ENCODE results near the gene PRLHR. TPM values are rescaled to one million over a fixed set of nuclear protein-coding genes. Genes with fewer than 3 reads are reported as not detected.

PRLHR gene
- total RNA-seq, 1 experiment from 2014 or later = not detected

DNA sequence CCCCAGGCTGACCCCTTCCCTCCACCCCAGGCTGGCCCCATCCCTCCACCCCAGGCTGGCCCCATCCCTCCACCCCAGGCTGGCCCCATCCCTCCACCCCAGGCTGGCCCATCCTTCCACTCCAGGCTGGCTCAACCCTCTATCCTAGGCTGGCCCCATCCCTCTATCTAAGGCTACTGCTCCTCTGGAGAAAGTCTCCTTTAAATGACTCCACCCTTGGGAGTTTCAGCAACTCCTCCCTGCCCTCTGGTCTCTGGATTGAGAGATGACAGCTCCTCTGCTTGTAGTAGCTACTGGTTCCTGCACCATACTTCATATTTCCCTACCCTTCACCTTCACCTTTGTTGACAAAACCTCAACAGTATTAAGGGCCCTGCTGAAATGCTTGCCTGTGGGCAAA, 8.5 kb downstream of the PRLHR start:
- ATAC-seq (no peak), DNase-seq (no peak)
- intact Hi-C loops (cut with micrococcal nuclease) = no loop called here
- TF ChIP-seq, protein P1, sequence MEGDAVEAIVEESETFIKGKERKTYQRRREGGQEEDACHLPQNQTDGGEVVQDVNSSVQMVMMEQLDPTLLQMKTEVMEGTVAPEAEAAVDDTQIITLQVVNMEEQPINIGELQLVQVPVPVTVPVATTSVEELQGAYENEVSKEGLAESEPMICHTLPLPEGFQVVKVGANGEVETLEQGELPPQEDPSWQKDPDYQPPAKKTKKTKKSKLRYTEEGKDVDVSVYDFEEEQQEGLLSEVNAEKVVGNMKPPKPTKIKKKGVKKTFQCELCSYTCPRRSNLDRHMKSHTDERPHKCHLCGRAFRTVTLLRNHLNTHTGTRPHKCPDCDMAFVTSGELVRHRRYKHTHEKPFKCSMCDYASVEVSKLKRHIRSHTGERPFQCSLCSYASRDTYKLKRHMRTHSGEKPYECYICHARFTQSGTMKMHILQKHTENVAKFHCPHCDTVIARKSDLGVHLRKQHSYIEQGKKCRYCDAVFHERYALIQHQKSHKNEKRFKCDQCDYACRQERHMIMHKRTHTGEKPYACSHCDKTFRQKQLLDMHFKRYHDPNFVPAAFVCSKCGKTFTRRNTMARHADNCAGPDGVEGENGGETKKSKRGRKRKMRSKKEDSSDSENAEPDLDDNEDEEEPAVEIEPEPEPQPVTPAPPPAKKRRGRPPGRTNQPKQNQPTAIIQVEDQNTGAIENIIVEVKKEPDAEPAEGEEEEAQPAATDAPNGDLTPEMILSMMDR (conservative IDR thresholded peaks at IDR 0.05; ENCODE audit: low read depth, low read length) = no peak
- no peak for TF ChIP-seq EZH2phosphoT487 (IDR thresholded peaks at IDR 0.05; ENCODE audit: borderline replicate concordance, low read length)
- TF ChIP-seq EZH2 (IDR thresholded peaks at IDR 0.05; ENCODE audit: low read length, unreplicated experiment) = no peak
- Histone ChIP-seq H3K4me2 (ENCODE audit: low read length) (no peak overlapping the region), H3K4me3 (ENCODE audit: low read length) (no peak overlapping the region), H4K20me1 (ENCODE audit: low read length) (no peaks in the 10 kb centered on the region), H3K9me2 (replicated peaks; ENCODE audit: low read length) (no peaks in the 10 kb centered on the region), H3K9ac (ENCODE audit: low read length) (no peak overlapping the region), H3K36me3 (ENCODE audit: low read depth, low read length) (no peaks in the 10 kb centered on the region), H3K79me2 (ENCODE audit: low read length) (no peaks in the 10 kb centered on the region), H3K9me3 (ENCODE audit: low read length) (no peaks in the 10 kb centered on the region), H3F3A (ENCODE audit: low read length, unreplicated experiment) (no peaks in the 10 kb centered on the region), H2AFZ (ENCODE audit: low read length) (no peak overlapping the region), H3K4me1 (ENCODE audit: insufficient read depth, low read length) (peaks cover 8% of the 10 kb centered on the region; the same call in 1 of the 2 replicates), H3K27me3 (ENCODE audit: low read length) (0 out of 2 replicates have a peak, but pooled peaks cover 9% of the 10 kb centered on the region), H3K27ac (ENCODE audit: low read length) (no peak overlapping the region)
- no TSS peak for BruUV-seq (replicated peaks)
- ChIA-PET CTCF (no interaction called here), POLR2A (ENCODE audit: unreplicated experiment) (no interaction called here)

DNA sequence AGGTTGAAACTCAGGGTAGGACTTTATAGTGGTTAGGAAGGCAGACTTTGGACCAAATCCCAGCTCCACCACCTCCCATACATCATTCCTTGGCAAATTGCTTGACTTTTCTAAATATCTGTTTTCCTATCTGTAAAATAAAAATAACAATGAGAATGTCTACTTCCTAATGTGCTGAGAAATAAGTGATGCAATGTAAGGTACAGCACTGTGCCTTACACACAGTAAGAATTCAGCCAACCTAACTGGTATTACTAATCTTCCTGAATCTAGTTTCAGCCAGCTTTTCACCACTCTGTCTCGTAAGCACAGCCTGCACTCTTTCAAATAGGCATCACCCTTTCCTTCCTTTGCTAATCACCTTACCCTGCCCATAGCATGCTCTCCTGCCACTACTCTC, 9.7 kb downstream of the PRLHR start:
- Histone ChIP-seq H3K9me3 (ENCODE audit: low read length) (no peaks in the 10 kb centered on the region), H2AFZ (ENCODE audit: low read length) (no peak overlapping the region), H3K4me2 (ENCODE audit: low read length) (no peak overlapping the region), H3K9ac (ENCODE audit: low read length) (no peak overlapping the region), H3K4me1 (ENCODE audit: insufficient read depth, low read length) (peaks cover 8% of the 10 kb centered on the region; the same call in 1 of the 2 replicates), H3K4me3 (ENCODE audit: low read length) (no peak overlapping the region), H3K27ac (ENCODE audit: low read length) (no peak overlapping the region), H3K36me3 (ENCODE audit: low read depth, low read length) (no peaks in the 10 kb centered on the region), H3K9me2 (replicated peaks; ENCODE audit: low read length) (no peaks in the 10 kb centered on the region), H3F3A (ENCODE audit: low read length, unreplicated experiment) (no peaks in the 10 kb centered on the region), H3K79me2 (ENCODE audit: low read length) (no peaks in the 10 kb centered on the region), H3K27me3 (ENCODE audit: low read length) (0 out of 2 replicates have a peak, but pooled peaks cover 9% of the 10 kb centered on the region), H4K20me1 (ENCODE audit: low read length) (no peaks in the 10 kb centered on the region)
- ATAC-seq (no peak), DNase-seq (no peak)
- TF ChIP-seq, protein P1 (conservative IDR thresholded peaks at IDR 0.05; ENCODE audit: low read depth, low read length) = no peak
- TF ChIP-seq EZH2phosphoT487 (IDR thresholded peaks at IDR 0.05; ENCODE audit: borderline replicate concordance, low read length) (no peak), EZH2 (IDR thresholded peaks at IDR 0.05; ENCODE audit: low read length, unreplicated experiment) (no peak)
- no TSS peak for BruUV-seq (replicated peaks)
- intact Hi-C loops (cut with micrococcal nuclease) = no loop called here
- CTCF ChIA-PET = no interaction called here
- POLR2A ChIA-PET (ENCODE audit: unreplicated experiment) = no interaction called here

DNA sequence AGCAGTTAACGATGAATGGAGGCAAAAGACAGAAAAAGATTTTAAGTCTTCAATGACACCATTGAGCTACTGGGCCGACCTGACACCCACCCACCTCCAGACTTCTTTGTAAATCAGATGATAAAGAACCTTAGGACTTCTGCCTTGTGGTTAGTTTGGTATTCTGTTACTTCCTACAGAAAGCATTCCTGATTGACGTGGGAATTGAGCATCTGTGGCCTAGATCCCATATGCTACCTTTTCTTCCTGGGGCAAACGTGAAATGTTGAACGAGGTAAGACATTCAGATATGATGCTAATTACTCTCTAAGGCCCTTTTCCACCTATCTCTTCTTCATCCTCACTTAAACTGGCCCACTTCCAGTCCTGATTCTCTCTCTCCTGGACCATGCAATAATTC, 10.2 kb downstream of the PRLHR start:
- ChIA-PET POLR2A (ENCODE audit: unreplicated experiment) (no interaction called here), CTCF (no interaction called here)
- Histone ChIP-seq H3K27me3 (ENCODE audit: low read length) (peaks cover 11% of the 10 kb centered on the region; the same call in 1 of the 2 replicates), H4K20me1 (ENCODE audit: low read length) (no peaks in the 10 kb centered on the region), H3K27ac (ENCODE audit: low read length) (no peak overlapping the region), H3K9me3 (ENCODE audit: low read length) (no peaks in the 10 kb centered on the region), H3K4me2 (ENCODE audit: low read length) (no peak overlapping the region), H3K79me2 (ENCODE audit: low read length) (no peaks in the 10 kb centered on the region), H3K9me2 (replicated peaks; ENCODE audit: low read length) (no peaks in the 10 kb centered on the region), H3K36me3 (ENCODE audit: low read depth, low read length) (no peaks in the 10 kb centered on the region), H3K4me1 (ENCODE audit: insufficient read depth, low read length) (peaks cover 8% of the 10 kb centered on the region; the same call in 1 of the 2 replicates), H3K9ac (ENCODE audit: low read length) (no peak overlapping the region), H2AFZ (ENCODE audit: low read length) (no peak overlapping the region), H3F3A (ENCODE audit: low read length, unreplicated experiment) (no peaks in the 10 kb centered on the region), H3K4me3 (ENCODE audit: low read length) (no peak overlapping the region)
- no TSS peak for BruUV-seq (replicated peaks)
- intact Hi-C loops (cut with micrococcal nuclease) = no loop called here
- ATAC-seq (no peak), DNase-seq (no peak)
- TF ChIP-seq, protein P1 (conservative IDR thresholded peaks at IDR 0.05; ENCODE audit: low read depth, low read length) = no peak
- TF ChIP-seq EZH2phosphoT487 (IDR thresholded peaks at IDR 0.05; ENCODE audit: borderline replicate concordance, low read length) (no peak), EZH2 (IDR thresholded peaks at IDR 0.05; ENCODE audit: low read length, unreplicated experiment) (no peak)

Measured in PC-3 (cell line).